MCF 10A (cell line): Measurements from ENCODE around the gene RRAS. TPM values are rescaled to one million over a fixed set of nuclear protein-coding genes. Genes with fewer than 3 reads are reported as not detected.

Experiments
- Bru-seq: library from RNA; stranded (reverse); fragments of 400-500 nt; gene quantifications from one replicate; lab custom pipeline; 2021; lab: Mats Ljungman, UMichigan
- BruChase-seq, 2 experiments: library from RNA; stranded (reverse); fragments of 400-500 nt; gene quantifications; one replicate each; lab custom pipeline; 2021; lab: Mats Ljungman, UMichigan
- BruUV-seq: library from RNA; stranded (reverse); fragments of 400-500 nt; replicated peaks from 2 replicates; lab custom pipeline; 2021; lab: Mats Ljungman, UMichigan
- CTCF ChIA-PET: fragments of 300-600 bp; sonication (Branson Sonifier 250); formaldehyde crosslinking; extraction: SDS; loops from one replicate; lab custom pipeline; 2021; ENCODE audit warnings: antibody characterized with exemption, inconsistent platforms; lab: Yijun Ruan, JAX
- POLR2A ChIA-PET: fragments of 300-600, 350-650 bp; sonication (Branson Sonifier 250); formaldehyde crosslinking; extraction: SDS; loops from one replicate; lab custom pipeline; 2020; ENCODE audit warnings: antibody characterized with exemption, inconsistent platforms; lab: Yijun Ruan, JAX
- DNase-seq: peaks from one replicate; pipeline ENCODE4 v3.0.0-alpha.2; 2018; ENCODE audit not compliant: unreplicated experiment
- H3K27ac Mint-ChIP-seq: one replicate; pipeline ENCODE4 v1.8.0; 2022; ENCODE audit warnings: mild to moderate bottlenecking, low read depth, mixed read lengths; ENCODE audit not compliant: unreplicated experiment
- H3K27me3 Mint-ChIP-seq: one replicate; pipeline ENCODE4 v1.8.0; 2022; ENCODE audit warnings: mixed read lengths; ENCODE audit not compliant: insufficient read depth, unreplicated experiment
- H3K36me3 Mint-ChIP-seq: one replicate; pipeline ENCODE4 v1.8.0; 2022; ENCODE audit warnings: mild to moderate bottlenecking, moderate library complexity, mixed read lengths; ENCODE audit not compliant: insufficient read depth, unreplicated experiment
- H3K4me1 Mint-ChIP-seq: one replicate; pipeline ENCODE4 v1.8.0; 2022; ENCODE audit warnings: mixed read lengths; ENCODE audit not compliant: insufficient read depth, unreplicated experiment
- H3K4me3 Mint-ChIP-seq: one replicate; pipeline ENCODE4 v1.8.0; 2022; ENCODE audit warnings: mild to moderate bottlenecking, moderate library complexity, mixed read lengths; ENCODE audit not compliant: unreplicated experiment
- H3K9me3 Mint-ChIP-seq: one replicate; pipeline ENCODE4 v1.8.0; 2022; ENCODE audit warnings: mixed read lengths; ENCODE audit not compliant: unreplicated experiment
- CTCF ChIP-seq: fragments of 200-600 bp; IDR thresholded peaks from one replicate; pipeline ENCODE4 v1.8.0; 2022; ENCODE audit warnings: antibody characterized with exemption, mild to moderate bottlenecking; ENCODE audit not compliant: unreplicated experiment
- intact Hi-C: fragments of 100-400 bp; cut with micrococcal nuclease; formaldehyde crosslinking; loops from 2 replicates; pipeline ENCODE4 v1.14.1; 2022
- long read RNA-seq: library from polyadenylated mRNA; stranded (forward); transcript quantifications from one replicate; pipeline ENCODE4 v2.0.0, GENCODE V29; 2022
- total RNA-seq: library from RNA; stranded (reverse); gene quantifications from 2 replicates; pipeline ENCODE4 v1.2.3, GENCODE V29; 2022

RRAS gene
- 37.6 and 56.5 TPM in 2 replicates for total RNA-seq
- percentile 44 among the genes with signal in this experiment for Bru-seq, nascent RNA
- percentile 56 among the genes with signal in this experiment for BruChase-seq, experiment 1, labeled RNA remaining after a 6-hour chase
- BruChase-seq, experiment 2, labeled RNA remaining after a 2-hour chase, result percentile 45 among the genes with signal in this experiment
- long read RNA-seq, transcript RRAS-201 (6 exons, 1,044 nt), result major isoform, 90 of 96 reads
- long read RNA-seq, partial matches to known transcripts, result 1 of 96 reads
- long read RNA-seq, other reads (novel, unspliced or antisense), result 5 of 96 reads

DNA sequence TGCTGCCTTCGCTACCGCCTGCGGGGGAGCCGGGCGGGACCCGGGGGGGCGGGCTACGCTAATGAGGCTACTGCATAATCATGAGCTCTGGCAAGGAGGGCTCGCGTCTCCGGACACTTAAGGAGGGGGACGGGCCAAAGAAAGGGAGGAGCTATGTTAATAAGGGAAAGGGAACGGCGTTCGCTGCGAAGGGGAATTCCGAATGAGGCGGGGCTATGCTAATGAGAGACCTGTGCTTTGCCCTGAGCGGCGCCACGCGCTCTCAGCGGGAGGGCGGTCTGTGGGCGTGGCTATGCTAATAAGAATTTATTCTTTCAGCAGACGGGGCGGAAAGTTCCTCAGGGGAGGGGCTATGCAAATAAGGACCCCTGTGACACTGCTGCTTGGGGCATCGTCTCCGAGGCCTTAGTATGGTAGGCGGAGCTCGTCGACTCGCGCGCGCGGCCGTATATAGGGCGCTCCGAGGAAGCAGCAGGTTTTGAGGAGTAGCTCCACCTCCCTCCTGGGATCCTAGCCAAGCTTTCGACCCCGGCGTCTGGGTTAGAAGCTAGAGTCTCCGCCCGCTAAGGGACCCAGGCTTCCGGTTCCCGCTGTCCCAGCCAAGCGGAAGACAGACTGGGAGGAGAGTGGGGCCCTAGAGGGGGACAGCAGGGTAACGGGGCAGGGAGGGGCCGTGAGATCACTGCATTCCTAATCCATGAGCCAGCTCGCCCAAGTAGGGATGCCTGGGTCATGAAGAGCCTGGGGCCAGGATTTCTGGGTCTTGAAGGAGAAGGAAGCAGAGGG is at the start of gene RRAS:
Gene RRAS (minus strand): TSS at position 31 of the 786 bp plus-strand sequence. CDS start 45 bp downstream, outside the sequence.
- BruUV-seq, result no TSS peak
- peak within 1 kb of the TSS; percentile 100 for H3K27ac Mint-ChIP-seq
- H3K36me3 Mint-ChIP-seq, result peaks cover 31% of the 10 kb centered on the region
- intact Hi-C loops, result loop anchor here (1.0 to 2.0 kb wide), 4 partner anchors 36 to 144 kb away; partner anchors contain the start of genes NOSIP, PRRG2 and RPS11
- peaks cover 44% of the 10 kb centered on the region for H3K4me1 Mint-ChIP-seq
- DNase-seq, result peak; percentile 100
- ChIA-PET CTCF (interaction anchor here (0.6 to 1.2 kb wide), 9 partner anchors 28 to 196 kb away, joined by 3 to 5 read pairs (median 3); no protein-coding TSS in a partner anchor), POLR2A (interaction anchor here (0.6 to 7.5 kb wide), 32 partner anchors 9 to 937 kb away, joined by 3 to 167 read pairs (median 4); partner anchors contain the start of genes AKT1S1, ALDH16A1, AP2A1 and ATF5)
- peak within 1 kb of the TSS; percentile 84 for H3K4me3 Mint-ChIP-seq
- no peaks in the 10 kb centered on the region for H3K9me3 Mint-ChIP-seq
- no peak for TF ChIP-seq CTCF
- H3K27me3 Mint-ChIP-seq, result no peaks in the 10 kb centered on the region

DNA sequence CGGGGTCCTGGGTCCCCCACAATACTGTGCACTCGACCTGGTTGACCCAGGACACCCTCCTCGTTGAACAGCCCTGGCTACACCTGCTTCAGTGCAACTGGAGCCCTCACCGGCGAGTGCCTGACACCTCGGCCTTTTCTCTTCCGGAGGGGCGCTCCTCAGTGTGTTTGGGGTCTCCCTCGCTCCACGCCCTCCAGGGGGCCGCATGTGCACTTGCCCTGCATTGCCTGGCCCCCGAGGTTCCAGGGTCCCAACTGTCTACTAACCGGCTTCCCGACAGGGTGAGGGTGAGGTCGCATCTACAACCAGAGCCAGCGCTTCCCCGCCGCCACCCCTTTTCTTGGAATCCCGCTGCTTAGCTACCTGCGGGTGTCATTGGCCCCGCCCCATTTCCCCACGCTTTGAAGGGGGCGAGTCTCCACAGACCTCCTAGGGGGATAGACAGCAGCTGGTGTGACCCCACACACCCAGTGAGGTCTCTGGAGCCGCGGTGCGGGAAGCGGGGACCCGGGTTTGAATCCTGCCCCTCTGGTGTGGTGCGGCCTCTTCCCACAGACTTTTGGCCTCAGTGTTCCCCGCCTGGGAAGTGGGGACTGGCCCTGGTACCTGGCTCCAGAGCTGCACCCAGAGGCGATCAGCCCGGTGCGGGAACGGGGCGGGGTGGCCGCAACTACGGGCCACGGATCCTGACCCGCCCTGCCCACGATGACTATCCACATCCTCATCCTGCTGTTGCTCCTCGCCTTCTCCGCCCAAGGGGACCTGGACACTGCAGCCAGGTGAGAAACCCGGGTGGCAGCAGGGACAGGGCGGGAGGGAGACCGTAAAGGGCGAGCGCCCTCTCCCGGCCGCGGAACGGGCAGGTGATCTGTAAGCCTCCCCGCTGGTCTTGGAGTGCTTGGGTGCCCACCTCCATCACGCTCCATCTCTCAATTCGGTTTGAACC is 49.5 kb upstream of the RRAS start, which contains the start of gene ADM5:
Gene ADM5 (plus strand): TSS at position 462 of the 946 bp plus-strand sequence. CDS start 244 bp downstream, at position 706.
- Mint-ChIP-seq H3K4me1 (peaks cover 14% of the 10 kb centered on the region), H3K36me3 (peaks cover 46% of the 10 kb centered on the region), H3K4me3 (peak within 1 kb of the TSS; percentile 56), H3K27me3 (no peaks in the 10 kb centered on the region), H3K9me3 (no peaks in the 10 kb centered on the region), H3K27ac (no peak within 1 kb of the TSS)
- intact Hi-C loops, result no loop called here
- ChIA-PET POLR2A (interaction anchor here (0.7 to 0.9 kb wide), 4 partner anchors 13 to 109 kb away, joined by 3 to 5 read pairs (median 3); partner anchors contain the start of genes PRMT1 and PRRG2), CTCF (interaction anchor here (0.6 kb wide), 2 partner anchors 17 to 231 kb away, joined by 3 to 4 read pairs; no protein-coding TSS in a partner anchor)
- no peak for DNase-seq
- BruUV-seq, result no TSS peak
- TF ChIP-seq CTCF, result no peak

GRCh38 chr19:49688531-49689132 is 48.7 kb upstream of the RRAS start:
- H3K27ac Mint-ChIP-seq, result no peak overlapping the region
- H3K4me1 Mint-ChIP-seq, result peaks cover 14% of the 10 kb centered on the region
- no peaks in the 10 kb centered on the region for H3K9me3 Mint-ChIP-seq
- ChIA-PET CTCF (interaction anchor here (0.6 kb wide), 1 partner anchor 16 kb away, joined by 3 read pairs; no protein-coding TSS in a partner anchor), POLR2A (interaction anchor here (0.9 kb wide), 1 partner anchor 12 kb away, joined by 5 read pairs; the partner anchor contains the start of gene PRMT1)
- no TSS peak for BruUV-seq
- no peaks in the 10 kb centered on the region for H3K27me3 Mint-ChIP-seq
- intact Hi-C loops, result no loop called here
- no peak for TF ChIP-seq CTCF
- DNase-seq, result no peak
- peaks cover 53% of the 10 kb centered on the region for H3K36me3 Mint-ChIP-seq
- no peak overlapping the region for H3K4me3 Mint-ChIP-seq
